Activated naive CD4-positive, alpha-beta T cell treated with anti-CD3 and anti-CD28 coated beads for 36 hours (primary cell): ENCODE measurements around the gene PPARA. TPM values are rescaled to one million over a fixed set of nuclear protein-coding genes. Genes with fewer than 3 reads are reported as not detected.
"Not testable (repeated sequence)": the region's sequence is repeated elsewhere in the genome, so short reads cannot be mapped to it uniquely, and the experiment has no call there.

Experiments used
- CTCF ChIA-PET: fragments of 350-600 bp; sonication (Branson Sonifier 250); formaldehyde crosslinking; loops from one replicate; lab custom pipeline; 2021; ENCODE audit warnings: antibody characterized with exemption; lab: Charles Lee
- DNase-seq: peaks from one replicate; pipeline ENCODE4 v3.0.0-alpha.2; 2020
- H3K27ac Mint-ChIP-seq: one replicate; pipeline ENCODE4 v1.8.0; 2021; ENCODE audit warnings: mild to moderate bottlenecking, mixed read lengths
- H3K27me3 Mint-ChIP-seq: one replicate; pipeline ENCODE4 v1.8.0; 2021; ENCODE audit warnings: low read depth, mixed read lengths
- H3K36me3 Mint-ChIP-seq: one replicate; pipeline ENCODE4 v1.8.0; 2021; ENCODE audit warnings: low read depth, mixed read lengths
- H3K4me1 Mint-ChIP-seq: one replicate; pipeline ENCODE4 v1.8.0; 2021; ENCODE audit warnings: low read depth, mixed read lengths
- H3K4me3 Mint-ChIP-seq: one replicate; pipeline ENCODE4 v1.8.0; 2021; ENCODE audit warnings: mild to moderate bottlenecking, moderate library complexity, mixed read lengths
- H3K9me3 Mint-ChIP-seq: one replicate; pipeline ENCODE4 v1.8.0; 2021; ENCODE audit warnings: mixed read lengths
- intact Hi-C: fragments of 100-400 bp; cut with micrococcal nuclease; formaldehyde crosslinking; loops from one replicate; pipeline ENCODE4 v1.15.1; 2023
- total RNA-seq, 2 experiments: library from RNA; stranded (reverse); gene quantifications; one replicate each; pipeline ENCODE4 v1.2.3, GENCODE V29; 2021

Gene PPARA
- total RNA-seq, 2 experiments from 2014 or later, result 4.9 to 6.5 TPM

- H3K27me3 Mint-ChIP-seq, result no peaks in the 10 kb centered on the region
- H3K36me3 Mint-ChIP-seq, result no peaks in the 10 kb centered on the region
- H3K4me1 Mint-ChIP-seq, result no peaks in the 10 kb centered on the region
- no peaks in the 10 kb centered on the region for H3K9me3 Mint-ChIP-seq
- CTCF ChIA-PET, result no interaction called here
- intact Hi-C loops, result no loop called here
- H3K4me3 Mint-ChIP-seq, result no peak overlapping the region
- no peak for DNase-seq
- H3K27ac Mint-ChIP-seq, result no peak overlapping the region
Observed at GRCh38 chr22:46124383-46125144, 25.8 kb upstream of the PPARA start.

- intact Hi-C loops, result no loop called here
- H3K4me1 Mint-ChIP-seq, result no peaks in the 10 kb centered on the region
- no peak for DNase-seq
- H3K27me3 Mint-ChIP-seq, result no peaks in the 10 kb centered on the region
- no peak overlapping the region for H3K4me3 Mint-ChIP-seq
- no peaks in the 10 kb centered on the region for H3K36me3 Mint-ChIP-seq
- H3K9me3 Mint-ChIP-seq, result no peaks in the 10 kb centered on the region
- no peak overlapping the region for H3K27ac Mint-ChIP-seq
- CTCF ChIA-PET, result no interaction called here
Observed at GRCh38 chr22:46125311-46125710, 25.0 kb upstream of the PPARA start.

DNA sequence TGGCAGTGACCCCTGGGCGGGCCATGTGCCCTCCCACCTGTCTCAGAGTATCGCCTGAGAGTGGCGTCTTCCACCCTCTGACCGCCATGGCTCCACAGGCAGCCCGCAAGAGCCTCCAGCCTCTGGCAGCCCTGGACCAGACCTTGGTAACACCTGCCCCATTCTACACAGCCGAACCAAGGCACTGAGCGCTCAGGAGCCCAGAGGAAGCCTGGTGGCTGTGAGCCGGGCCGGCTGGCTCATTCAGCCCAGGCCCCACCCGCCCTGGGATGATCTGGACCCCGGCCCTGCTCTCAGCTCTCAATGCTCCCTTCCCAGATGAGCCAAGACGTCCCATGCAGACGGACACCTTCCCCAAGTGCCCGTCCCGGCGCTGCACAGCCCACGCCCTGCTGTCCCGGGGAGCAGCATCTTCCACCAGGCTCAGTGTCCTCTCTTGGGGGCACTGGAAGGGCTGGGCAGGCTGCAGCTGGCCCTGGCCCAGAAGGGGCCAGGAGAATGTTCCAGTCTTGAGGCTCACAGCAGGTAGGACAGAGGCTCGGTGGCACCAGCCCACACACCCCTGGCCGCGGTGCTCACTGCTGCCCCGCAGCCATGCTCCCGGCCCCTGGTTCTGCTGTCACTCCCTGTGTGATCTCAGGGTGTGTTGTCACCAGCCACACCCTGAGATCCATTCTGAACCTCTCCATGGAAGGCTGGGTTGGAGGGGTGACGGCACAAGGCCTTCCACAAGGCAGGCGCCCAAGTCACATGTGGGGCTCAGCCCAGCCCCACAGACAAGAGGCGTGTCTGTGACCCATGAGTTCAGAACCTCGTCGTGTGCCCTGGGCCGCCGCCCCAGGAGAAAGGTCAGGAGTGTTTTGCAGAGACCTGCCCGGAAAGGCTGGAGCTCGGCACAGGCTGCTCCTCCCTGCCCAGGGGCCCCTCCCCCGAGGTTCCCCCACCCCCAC is 24.2 kb upstream of the PPARA start:
- H3K36me3 Mint-ChIP-seq, result no peaks in the 10 kb centered on the region
- no peak overlapping the region for H3K27ac Mint-ChIP-seq
- no peaks in the 10 kb centered on the region for H3K9me3 Mint-ChIP-seq
- H3K4me1 Mint-ChIP-seq, result no peaks in the 10 kb centered on the region
- intact Hi-C loops, result no loop called here
- CTCF ChIA-PET, result no interaction called here
- H3K27me3 Mint-ChIP-seq, result no peaks in the 10 kb centered on the region
- no peak overlapping the region for H3K4me3 Mint-ChIP-seq
- no peak for DNase-seq

GRCh38 chr22:46126853-46127385 is 23.4 kb upstream of the PPARA start:
- H3K4me1 Mint-ChIP-seq, result no peaks in the 10 kb centered on the region
- intact Hi-C loops, result no loop called here
- no peaks in the 10 kb centered on the region for H3K9me3 Mint-ChIP-seq
- H3K36me3 Mint-ChIP-seq, result no peaks in the 10 kb centered on the region
- no peaks in the 10 kb centered on the region for H3K27me3 Mint-ChIP-seq
- CTCF ChIA-PET, result no interaction called here
- H3K4me3 Mint-ChIP-seq, result no peak overlapping the region
- H3K27ac Mint-ChIP-seq, result no peak overlapping the region
- no peak for DNase-seq

- no peak for DNase-seq
- Mint-ChIP-seq H3K9me3 (no peaks in the 10 kb centered on the region), H3K27ac (no peak overlapping the region), H3K4me3 (no peak overlapping the region), H3K27me3 (no peaks in the 10 kb centered on the region), H3K36me3 (no peaks in the 10 kb centered on the region), H3K4me1 (no peaks in the 10 kb centered on the region)
- CTCF ChIA-PET, result interaction anchor here (0.5 to 1.6 kb wide), 2 partner anchors 121 to 417 kb away, joined by 3 to 5 read pairs; no protein-coding TSS in a partner anchor
- intact Hi-C loops, result no loop called here
Observed at GRCh38 chr22:46127556-46127955, 22.8 kb upstream of the PPARA start.

DNA sequence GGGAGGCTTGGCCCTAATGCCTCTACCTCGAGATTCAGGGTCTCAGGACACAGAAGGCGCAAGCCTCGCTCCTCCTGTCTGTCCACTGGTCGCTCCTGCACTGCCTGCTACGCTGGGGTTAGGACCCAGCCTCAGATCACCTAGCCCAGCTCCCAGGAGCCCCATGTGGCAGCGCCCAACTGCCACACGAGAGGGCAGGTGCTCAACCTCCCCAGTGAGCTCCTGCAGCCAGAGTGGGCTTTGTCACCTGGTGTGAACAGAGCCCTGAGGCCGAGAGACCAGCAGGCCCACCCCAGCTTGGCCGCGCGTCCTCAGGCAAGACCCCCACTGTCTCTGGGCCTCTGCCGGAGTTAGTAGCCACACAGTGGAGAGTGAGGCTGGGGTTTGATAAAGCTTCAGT is 21.7 kb upstream of the PPARA start:
- Mint-ChIP-seq H3K4me1 (no peaks in the 10 kb centered on the region), H3K36me3 (no peaks in the 10 kb centered on the region), H3K9me3 (no peaks in the 10 kb centered on the region), H3K27ac (no peak overlapping the region), H3K4me3 (no peak overlapping the region), H3K27me3 (no peaks in the 10 kb centered on the region)
- intact Hi-C loops, result no loop called here
- CTCF ChIA-PET, result interaction anchor here (0.5 to 1.6 kb wide), 2 partner anchors 114 to 122 kb away, joined by 3 to 5 read pairs; no protein-coding TSS in a partner anchor
- DNase-seq, result no peak

- Mint-ChIP-seq H3K4me1 (no peaks in the 10 kb centered on the region), H3K27ac (no peak overlapping the region), H3K4me3 (no peak overlapping the region), H3K27me3 (no peaks in the 10 kb centered on the region), H3K9me3 (no peaks in the 10 kb centered on the region), H3K36me3 (no peaks in the 10 kb centered on the region)
- CTCF ChIA-PET, result interaction anchor here (0.5 to 1.6 kb wide), 2 partner anchors 115 to 123 kb away, joined by 3 to 5 read pairs; no protein-coding TSS in a partner anchor
- DNase-seq, result no peak
- intact Hi-C loops, result no loop called here
Observed at GRCh38 chr22:46129390-46130041, 20.8 kb upstream of the PPARA start.

GRCh38 chr22:46131151-46131587 is 19.2 kb upstream of the PPARA start:
- Mint-ChIP-seq H3K9me3 (no peaks in the 10 kb centered on the region), H3K4me1 (no peaks in the 10 kb centered on the region), H3K27me3 (no peaks in the 10 kb centered on the region), H3K27ac (no peak overlapping the region), H3K4me3 (no peak overlapping the region), H3K36me3 (no peaks in the 10 kb centered on the region)
- CTCF ChIA-PET, result no interaction called here
- no peak for DNase-seq
- intact Hi-C loops, result no loop called here

GRCh38 chr22:46132193-46132829 is 18.0 kb upstream of the PPARA start:
- intact Hi-C loops, H3K27ac Mint-ChIP-seq, CTCF ChIA-PET, H3K36me3 Mint-ChIP-seq, H3K9me3 Mint-ChIP-seq, H3K27me3 Mint-ChIP-seq, H3K4me3 Mint-ChIP-seq, H3K4me1 Mint-ChIP-seq, DNase-seq: not testable (repeated sequence)

- Mint-ChIP-seq H3K27ac (no peak overlapping the region), H3K4me3 (no peak overlapping the region), H3K27me3 (no peaks in the 10 kb centered on the region), H3K4me1 (no peaks in the 10 kb centered on the region), H3K36me3 (no peaks in the 10 kb centered on the region), H3K9me3 (no peaks in the 10 kb centered on the region)
- intact Hi-C loops, result no loop called here
- DNase-seq, result no peak
- CTCF ChIA-PET, result no interaction called here
Observed at GRCh38 chr22:46132830-46133587, 17.3 kb upstream of the PPARA start.

- no peaks in the 10 kb centered on the region for H3K4me1 Mint-ChIP-seq
- intact Hi-C loops, result no loop called here
- H3K36me3 Mint-ChIP-seq, result no peaks in the 10 kb centered on the region
- H3K27me3 Mint-ChIP-seq, result no peaks in the 10 kb centered on the region
- H3K4me3 Mint-ChIP-seq, result no peak overlapping the region
- CTCF ChIA-PET, result no interaction called here
- H3K27ac Mint-ChIP-seq, result no peak overlapping the region
- no peak for DNase-seq
- no peaks in the 10 kb centered on the region for H3K9me3 Mint-ChIP-seq
Observed at GRCh38 chr22:46133588-46133855, 16.8 kb upstream of the PPARA start.
